Epithelial cell of esophagus (primary cell): ENCODE measurements around the gene BAZ1B.

ENCODE experiments used
- DNase-seq: peaks from one replicate; pipeline ENCODE4 v3.0.0; 2010; ENCODE audit warnings: low read depth
- H3K4me3 ChIP-seq: 2 replicates; pipeline ENCODE4 v1.5.1; 2011; ENCODE audit warnings: mild to moderate bottlenecking, low read length, control low read depth
- CTCF ChIP-seq: IDR thresholded peaks from 2 replicates; pipeline ENCODE4 v1.5.1; 2011; ENCODE audit warnings: low read depth, mild to moderate bottlenecking, low read length, control low read depth, inconsistent platforms; ENCODE audit not compliant: insufficient read depth; ENCODE audit errors: missing control alignments

The BAZ1B gene

GRCh38 chr7:73463966-73464365 lies 58.1 kb downstream of the BAZ1B start:
- no peak for DNase-seq
- TF ChIP-seq CTCF = no peak
- no peak overlapping the region for H3K4me3 ChIP-seq

GRCh38 chr7:73463260-73463659 lies 58.8 kb downstream of the BAZ1B start:
- H3K4me3 ChIP-seq = no peak overlapping the region
- DNase-seq = no peak
- TF ChIP-seq CTCF = no peak

GRCh38 chr7:73461782-73462285 lies 60.3 kb downstream of the BAZ1B start:
- H3K4me3 ChIP-seq = no peak overlapping the region
- no peak for DNase-seq
- TF ChIP-seq CTCF = no peak

- TF ChIP-seq CTCF = no peak
- no peak overlapping the region for H3K4me3 ChIP-seq
- DNase-seq = no peak
Measured at GRCh38 chr7:73454424-73454823, 67.7 kb downstream of the BAZ1B start.

GRCh38 chr7:73452999-73453635 lies 69.0 kb downstream of the BAZ1B start:
- TF ChIP-seq CTCF = no peak
- no peak overlapping the region for H3K4me3 ChIP-seq
- no peak for DNase-seq

GRCh38 chr7:73451780-73452398 lies 70.2 kb downstream of the BAZ1B start:
- peak; percentile 65 for DNase-seq
- no peak overlapping the region for H3K4me3 ChIP-seq
- TF ChIP-seq CTCF = peak; percentile 99

GRCh38 chr7:73449422-73449821 lies 72.7 kb downstream of the BAZ1B start:
- no peak for DNase-seq
- no peak for TF ChIP-seq CTCF
- no peak overlapping the region for H3K4me3 ChIP-seq
